Activated CD4-positive, alpha-beta T cell treated with anti-CD3 and anti-CD28 coated beads for 24 hours (primary cell): ENCODE results near the gene IPPK.

Experiments
- DNase-seq, 2 donors: peaks; one replicate each; pipeline ENCODE4 v3.0.0-alpha.2; 2020; ENCODE audit warnings: low read depth in 2 of 2

IPPK gene

DNA sequence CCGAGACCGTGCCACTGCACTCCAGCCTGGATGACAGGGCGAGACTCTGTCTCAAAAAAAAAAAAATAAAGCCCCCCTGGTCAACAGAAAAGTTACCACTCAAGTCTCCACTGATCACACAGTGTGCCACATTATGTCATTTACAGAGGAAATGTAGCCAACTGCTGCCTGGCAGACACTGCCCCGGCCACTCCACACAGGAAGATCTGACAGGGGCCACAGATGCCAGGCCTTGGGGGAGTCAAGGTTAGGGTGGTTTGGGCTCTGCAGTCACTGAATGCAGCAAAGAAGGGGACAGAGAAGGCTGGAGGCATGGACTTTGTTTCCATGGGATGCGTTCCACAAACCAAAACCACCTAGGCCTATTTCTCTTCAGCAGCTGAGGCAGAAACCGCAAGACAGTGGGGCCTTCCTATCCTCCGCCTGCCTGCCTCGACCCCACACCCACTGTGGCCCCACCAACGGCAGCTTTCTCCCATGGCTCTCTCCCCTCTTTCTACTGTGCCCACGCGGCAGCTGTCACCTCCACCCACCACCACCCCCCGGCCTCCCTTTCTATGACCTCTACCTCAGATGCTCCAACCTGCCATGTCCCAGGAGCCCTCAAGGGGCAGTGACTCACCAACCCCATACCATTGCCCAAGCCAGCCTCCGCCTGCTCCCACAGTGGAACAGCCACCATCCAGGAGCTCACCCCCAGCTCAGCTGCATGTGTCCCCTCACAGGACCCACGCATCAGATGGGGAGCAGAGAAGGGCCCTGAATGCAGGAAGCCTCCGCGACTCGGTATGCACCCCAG, 12.4 kb downstream of the IPPK start:
- no peak for DNase-seq

DNA sequence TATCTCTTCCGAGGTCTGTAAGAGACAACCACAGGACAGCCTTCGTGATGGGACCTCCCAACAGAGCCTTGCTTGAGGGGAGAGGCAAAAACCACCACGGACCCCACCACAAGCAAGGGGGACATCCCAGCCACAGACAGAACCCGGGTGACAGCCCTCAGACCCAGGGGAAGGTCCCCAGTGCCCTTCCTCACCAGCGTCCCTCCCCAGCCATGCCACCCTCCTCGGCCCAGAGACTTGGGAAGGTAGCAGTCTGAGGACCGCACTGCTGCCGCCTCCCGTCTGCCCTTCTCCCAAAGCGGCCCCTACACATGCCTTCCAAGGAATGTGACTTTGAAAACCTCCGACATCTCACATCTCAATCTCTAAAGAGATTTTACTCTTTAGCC, 13.4 kb downstream of the IPPK start:
- no peak for DNase-seq

DNA sequence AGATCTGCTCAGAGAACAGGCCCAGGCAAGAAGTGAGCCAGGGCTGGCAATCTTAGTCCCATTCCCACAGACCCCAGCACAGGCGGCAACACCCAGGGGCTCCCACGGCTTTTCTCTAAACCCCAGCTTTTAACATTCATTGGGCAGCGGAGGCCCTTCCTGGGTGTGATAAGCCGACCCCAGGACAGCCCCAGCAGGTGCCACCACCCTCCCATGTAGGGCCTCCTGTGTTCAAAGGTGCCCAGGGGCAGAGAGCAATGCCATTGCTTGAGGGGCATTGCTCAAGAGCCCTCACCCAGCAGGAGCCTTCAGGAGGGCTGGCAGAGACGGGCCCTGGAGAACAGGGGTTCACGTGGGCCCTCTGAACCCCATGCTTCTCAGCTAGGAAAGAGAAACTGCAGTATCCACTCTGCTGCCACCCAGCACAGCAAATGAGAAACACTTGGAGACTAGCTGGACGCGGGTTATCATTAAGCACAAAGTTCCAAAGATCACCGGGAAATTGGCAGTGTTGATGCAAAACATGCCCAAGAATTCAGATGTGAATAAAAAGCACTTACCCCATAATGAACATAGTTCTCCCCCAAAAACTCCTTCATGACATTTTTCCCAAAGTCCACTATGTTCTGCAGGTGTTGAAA, 13.9 kb downstream of the IPPK start:
- DNase-seq: no peak

DNA sequence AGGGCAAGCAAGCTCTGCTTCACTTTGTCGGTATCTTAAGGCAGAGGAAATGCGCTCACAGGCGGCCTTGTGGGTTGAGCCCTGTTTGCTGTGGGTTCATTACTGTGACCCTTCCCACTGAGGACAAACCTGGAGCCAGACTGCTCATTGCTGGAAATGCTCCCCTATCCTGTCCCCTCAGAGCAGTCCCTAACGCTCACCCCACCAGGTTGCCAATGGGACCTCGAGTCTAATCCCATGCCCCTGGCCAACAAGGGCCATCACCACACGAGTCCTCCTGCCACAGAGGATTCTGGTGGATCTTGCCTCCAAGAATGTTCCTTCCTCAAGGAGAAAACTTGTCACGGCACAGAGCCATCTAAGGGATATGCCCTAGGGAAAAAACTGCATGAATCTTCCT, 14.6 kb downstream of the IPPK start:
- DNase-seq: no peak

DNA sequence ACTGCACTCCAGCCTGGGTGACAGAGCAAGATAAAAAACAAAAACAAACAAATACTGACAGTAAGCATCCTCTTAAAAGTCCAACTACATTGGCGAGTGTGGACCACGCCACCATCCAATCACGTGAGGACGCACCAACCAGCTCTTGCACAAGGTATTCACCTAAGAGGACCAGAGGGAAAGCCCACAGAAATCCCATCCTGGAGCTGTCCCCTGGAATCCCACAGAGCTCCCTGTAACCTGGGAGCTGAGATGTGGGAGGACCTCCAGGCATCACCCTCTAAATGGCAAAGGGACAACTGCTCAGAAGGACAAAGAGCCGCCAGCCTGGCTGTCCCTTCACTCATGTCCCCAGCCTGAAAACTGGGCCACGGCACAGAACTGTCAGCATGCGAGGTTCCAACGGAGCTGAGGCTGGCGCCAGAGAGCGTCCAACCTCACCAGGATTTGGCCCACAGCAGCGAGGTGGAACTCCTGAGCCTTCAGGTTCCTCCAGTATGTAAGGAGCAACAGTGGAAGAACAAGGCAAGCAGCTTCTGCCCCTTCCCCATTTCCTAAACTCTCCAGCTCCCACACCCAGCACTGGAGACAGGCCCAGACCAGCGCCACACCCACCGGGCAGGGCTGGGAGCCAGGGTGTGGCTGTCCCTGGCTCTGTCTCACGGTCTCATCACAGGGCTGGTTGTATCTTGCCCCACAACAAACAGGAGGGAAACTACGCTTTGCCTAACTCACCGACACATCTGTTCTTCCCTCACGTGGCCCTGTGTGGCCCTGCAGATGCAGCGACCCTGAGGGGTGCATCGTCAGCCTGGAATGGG, 15.2 kb downstream of the IPPK start:
- no peak for DNase-seq

DNA sequence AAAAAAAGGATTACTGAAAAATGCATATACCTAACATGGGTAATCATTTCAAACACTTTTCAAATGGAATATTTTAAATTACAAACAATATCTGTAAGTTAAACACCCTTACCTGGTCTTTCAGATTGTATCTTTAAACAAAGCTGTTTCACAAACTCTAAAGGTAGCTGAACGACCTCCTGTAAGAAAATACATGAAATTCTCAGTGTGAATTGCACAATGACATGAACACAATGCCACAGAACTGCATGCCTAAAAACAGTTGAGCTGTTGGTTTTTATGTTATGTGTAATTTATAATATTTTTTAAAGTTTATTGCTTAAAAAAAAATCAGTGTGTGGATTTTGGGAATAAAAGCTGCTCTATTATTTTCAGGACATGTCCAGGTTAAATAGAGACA, 17.5 kb downstream of the IPPK start:
- DNase-seq: no peak

DNA sequence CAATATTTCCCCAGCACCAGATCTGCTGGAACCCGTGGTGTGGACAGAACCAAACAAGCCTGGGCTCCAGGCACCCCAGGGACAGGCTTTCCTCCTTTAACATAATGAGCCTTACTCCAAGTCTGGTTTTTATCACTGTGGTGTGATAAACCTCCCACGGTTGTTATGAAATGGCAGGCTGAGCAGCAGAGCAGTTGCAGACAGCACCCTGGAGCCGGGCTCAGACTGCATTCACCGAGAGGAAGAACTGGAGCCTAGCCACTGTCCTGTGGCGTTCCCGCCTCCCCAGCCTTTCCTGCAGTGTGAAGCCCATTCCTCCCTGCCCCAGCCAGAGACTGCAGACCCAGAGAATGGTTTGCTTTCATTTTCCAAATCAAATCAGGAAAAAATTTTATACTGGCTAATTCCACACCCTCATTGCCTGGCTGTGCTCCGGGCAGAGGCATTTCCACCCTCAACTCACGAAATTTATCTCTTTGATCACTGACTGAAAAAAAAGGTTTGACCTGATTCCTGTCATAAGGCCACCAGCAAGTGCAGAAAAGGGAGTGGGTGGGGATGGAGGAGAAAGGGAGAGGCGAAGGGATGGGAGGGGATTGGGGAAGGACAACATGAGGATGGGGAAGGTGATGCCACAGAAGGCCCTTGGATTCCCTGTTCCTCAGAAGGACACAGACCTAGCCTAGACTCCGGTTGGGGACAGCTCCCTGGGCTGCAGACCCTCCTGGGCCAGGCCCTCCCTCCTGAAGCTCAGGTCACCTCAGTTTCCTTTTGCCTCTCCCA, 18.9 kb downstream of the IPPK start:
- DNase-seq: no peak

DNA sequence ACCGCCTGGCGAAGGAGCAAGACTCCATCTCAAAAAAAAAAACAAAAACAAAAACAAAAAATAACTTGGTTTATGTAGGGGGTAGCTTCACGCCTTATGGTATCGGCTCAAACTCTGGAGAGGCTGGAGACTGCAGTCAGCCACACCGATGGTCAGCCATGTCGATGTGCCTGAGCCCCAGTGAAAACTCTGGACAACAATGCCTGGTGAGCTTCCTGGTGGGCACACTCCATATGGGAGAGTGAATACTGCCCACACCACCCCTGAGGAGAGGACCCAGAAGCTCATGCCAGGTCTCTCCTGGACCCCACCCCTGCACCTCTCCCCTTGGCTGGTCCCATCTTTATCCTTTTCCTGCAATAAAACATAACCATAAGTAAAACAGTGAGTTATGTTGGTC, 19.6 kb downstream of the IPPK start:
- DNase-seq: no peak

DNA sequence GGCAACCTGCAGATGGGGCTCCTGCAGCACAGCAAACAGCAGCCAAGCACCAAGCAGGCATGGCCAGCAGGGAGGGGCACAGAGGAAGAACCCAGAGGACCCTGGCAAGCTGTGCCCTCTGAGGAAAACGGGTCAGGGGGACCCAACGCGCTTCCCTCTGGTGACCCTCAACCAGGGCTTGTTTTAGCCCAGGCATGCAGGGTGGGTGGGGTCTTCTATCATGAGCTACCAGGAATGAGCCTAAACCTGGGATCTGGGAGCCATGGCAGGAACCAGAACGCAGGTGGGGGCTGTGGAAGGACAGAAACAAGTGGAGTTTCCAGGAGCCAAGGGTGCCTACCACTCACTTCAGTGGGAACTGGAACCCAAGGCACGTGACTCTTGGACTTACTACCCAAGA, 20.9 kb downstream of the IPPK start:
- no peak for DNase-seq

DNA sequence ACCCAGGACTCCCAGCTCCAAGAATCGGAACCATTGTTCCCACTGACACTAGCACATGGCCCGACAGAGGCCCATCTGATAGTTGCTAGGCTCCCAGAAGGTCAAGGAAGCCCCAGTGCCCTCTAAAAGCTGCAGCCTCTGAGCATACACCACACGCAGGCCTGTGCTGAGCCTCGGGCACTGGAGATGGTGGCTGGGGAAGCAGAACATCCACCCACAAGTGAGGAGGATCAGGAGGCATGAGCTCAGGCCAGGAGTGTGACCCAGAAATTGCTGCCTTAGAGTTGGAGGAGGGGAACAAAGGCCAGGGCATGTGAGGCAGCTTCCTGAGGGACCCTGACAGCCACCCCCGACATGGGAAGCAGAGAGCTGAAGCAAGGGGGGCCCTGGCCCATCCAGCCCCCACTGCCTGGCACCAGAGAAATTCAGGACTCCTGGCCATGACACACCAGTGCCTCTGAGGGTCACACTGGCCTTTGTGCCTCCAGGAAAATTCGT, 21.4 kb downstream of the IPPK start:
- no peak for DNase-seq

DNA sequence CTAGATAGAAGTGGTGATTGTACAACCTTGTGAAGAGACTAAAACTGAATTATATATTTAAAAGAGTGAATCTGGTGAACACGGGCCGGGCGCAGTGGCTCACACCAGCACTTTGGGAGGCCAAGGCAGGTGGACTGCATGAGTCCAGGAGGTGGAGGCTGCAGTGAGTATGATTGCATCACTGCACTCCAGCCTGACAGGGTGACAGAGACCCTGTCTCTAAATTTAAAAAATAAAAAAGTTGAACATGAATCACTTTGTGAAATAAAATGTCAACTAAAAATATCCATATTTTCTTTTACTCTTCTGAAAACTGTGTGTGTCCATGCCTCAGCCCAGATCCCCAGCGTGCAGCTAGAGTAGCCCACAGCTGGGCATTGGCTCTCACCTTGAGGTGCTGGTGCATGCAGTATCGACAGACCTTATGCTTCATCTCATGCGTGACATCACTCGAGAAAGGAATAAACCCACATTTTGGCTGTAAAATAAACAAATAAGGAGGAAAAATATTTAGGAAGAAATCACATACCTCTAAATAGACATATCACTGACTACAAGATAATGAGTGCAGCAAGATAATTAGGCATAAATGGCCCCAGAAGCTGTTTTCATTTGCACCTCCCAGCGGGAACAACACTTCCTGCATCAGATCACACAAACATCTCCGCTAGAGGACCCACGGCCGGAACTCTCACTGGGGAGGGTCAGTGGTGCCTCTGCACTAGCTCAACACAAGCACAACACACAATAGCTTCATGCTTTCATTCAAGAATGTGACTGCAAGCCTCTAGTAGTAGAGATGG, 22.1 kb downstream of the IPPK start:
- no peak for DNase-seq

DNA sequence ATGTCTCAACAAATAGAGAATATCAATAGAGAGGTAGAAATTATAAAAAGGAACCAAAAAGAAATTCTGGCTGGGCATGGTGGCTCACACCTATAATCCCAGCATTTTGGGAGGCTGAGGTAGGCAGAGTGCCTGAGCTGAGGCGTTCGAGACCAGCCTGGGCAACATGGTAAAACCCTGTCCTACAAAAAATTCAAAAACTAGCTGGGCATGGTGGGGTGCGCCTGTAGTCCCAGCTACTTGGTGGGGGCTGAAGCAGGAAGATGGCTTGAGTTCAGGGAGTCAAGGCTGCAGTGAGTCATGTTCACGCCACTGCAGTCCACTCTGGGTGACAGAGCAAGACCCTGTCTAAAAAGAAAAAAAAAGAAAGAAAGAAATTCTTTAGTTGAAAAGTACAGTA, 24.9 kb downstream of the IPPK start:
- DNase-seq: no peak

DNA sequence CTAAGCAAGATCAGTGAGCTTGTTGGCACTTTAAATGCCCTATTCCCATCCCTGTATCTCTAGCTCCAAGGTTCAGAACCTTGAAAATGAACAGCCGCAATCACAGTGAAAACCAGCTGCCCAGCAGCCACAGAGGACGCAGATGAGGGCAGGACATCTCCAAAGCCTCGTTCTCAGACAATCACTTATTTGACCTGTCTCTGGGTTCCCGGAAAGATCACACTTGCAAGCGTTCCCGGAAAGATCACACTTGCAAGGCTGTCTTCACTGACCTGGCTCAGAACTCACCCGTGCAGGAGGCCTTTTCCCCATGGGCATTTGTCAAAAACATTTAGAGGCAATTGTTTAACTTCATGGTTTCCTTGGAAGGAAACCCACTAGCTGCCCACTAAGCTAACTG, 25.7 kb downstream of the IPPK start:
- DNase-seq: no peak

DNA sequence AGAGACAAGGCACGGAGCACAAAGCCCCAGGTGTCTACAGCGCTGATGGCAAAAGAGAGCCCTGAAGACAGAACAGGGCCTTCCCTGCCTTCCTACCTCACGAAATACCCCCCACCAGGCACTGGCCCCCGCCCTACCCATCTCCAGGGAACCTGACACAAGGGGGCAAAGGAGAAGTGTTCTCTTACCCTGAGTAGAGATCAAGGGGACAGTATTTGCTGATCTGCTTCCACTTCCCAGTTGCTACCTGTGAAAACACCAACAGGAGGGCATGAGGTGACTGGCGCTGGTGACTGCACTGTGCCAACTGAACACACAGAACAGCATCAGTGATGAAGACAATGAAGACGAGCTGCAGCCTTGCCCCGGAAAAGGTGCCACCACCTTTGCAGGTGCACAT, 27.4 kb downstream of the IPPK start:
- DNase-seq: no peak

DNA sequence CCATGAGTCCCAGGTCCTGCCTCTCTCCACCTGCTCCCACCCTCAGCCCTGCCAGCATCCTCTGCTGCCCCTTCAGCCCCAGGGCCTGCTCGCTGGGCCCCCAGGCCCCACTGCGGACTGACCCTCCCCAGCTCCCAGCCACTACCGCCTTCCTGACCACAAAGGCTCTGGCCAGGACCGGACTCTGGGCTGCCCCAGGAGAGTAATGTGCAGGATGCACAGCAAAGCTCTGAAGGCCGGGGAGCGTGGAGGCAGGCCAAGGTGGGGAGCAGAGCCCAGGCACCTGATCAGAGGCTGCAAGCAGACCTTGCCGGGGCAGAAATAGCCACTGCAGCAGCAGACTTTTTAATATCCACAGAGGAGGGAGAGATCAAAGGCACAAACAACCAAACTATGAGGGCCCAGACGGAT, 27.9 kb downstream of the IPPK start:
- no peak for DNase-seq

DNA sequence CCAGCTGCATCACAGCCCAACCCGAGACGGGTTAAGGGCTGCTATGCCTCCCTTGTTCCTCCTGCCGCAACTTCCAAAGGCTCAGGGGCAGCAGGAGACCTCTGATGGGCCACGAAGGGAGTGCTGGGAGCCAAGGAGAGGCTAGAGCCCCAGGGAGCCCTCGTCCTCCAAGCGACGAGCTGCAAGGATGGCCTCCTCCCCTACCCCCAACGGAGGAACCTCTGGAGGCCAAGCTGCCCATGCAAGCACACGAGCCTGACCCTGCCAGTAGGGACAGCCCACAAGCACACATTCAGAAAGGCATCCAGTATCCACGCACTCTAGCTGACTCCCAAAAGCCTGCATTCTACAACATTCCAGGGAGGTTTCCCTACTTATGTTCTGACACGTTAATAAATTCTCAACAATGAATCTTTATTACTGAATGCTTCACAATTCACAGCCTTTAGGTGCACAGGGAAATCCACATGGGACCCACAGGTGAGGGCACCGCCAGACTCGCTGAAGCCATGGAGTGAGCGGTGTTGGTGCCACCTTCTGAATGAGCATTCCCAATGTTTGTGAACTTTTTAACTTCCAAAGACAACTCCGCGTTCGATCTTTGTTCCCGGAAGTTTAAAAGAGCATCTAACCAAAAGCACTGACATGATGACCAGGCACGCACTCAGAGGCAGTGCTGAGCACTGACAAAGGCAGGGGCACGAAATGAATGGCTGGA, 28.7 kb downstream of the IPPK start:
- DNase-seq: no peak

DNA sequence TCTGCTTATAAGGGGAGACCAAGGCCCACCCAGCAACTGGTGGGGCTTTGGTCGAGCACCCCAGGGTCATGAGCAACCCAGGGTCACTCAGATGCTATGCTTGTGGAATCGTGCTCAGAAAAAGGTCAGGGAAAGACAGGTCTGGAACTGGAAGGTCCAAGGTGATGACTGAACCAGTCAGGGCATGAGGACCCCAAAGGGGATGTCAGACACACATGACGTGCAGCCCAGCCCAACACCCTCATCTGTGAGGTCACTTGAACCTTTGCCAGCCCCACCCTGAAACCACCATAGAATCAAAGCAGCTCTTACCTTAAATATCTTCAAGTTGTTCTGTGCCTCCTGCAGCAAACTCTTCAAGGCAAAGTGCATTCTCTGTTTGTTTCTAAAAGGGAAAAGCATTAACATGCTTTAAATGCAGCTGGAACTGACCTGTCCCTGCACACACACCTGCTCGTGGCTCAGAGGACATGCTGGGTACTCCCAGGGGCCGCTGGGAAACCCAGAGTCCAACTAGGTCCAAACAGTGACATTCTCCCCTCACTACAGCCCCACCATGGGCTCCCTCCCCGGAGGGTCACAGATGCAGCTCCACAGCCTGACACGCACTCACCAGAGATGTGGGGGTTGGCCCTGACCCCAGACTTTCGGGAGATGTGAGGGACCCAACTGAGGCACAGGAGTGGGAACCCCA, 29.4 kb downstream of the IPPK start:
- no peak for DNase-seq

DNA sequence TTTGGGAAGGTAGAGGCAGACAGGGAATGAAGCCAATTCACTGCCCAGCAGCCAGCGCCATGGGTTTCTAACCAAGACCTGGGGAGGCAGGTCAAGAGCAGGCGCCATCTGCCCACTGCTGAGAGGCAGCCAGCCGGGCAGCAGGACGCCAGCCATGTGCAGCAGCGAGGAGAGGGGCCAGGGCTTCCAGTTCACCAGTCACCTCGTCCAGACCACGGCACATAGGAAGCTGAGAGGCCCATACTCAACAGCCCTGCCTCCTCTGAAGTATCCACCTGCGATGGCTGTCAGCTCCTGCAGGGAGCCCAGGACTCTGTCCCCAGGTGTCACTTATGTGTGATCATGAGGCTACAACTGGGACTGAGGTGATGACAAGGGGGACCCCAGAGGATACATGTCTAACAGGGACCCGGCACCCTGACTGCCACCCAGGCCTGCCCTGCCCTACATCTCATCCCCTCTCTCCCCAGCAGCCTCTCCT, 30.1 kb downstream of the IPPK start:
- no peak for DNase-seq

DNA sequence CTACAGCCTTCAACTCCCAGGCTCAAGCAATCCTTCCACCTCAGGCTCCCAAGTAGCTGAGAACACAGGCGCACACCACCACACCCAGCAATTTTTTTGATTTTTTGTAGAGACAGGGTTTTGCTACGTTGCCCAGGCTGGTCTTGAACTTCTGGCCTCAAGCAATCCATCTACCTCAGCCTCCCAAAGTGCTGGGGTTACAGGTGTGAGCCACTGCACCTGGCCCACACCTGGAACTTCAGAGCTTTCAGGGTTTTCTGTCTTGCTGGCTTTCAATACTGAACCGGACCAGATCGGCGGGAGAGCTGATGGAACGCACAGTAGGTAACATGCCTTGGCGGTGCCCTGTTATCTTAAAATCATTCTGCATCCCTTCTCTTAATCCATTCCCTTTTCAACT, 30.8 kb downstream of the IPPK start:
- no peak for DNase-seq
